NK-92 (cell line): ENCODE results near the gene EFCC1.
"Not testable (repeated sequence)": the region's sequence is repeated elsewhere in the genome, so short reads cannot be mapped to it uniquely, and the experiment has no call there.

Experiments used
- DNase-seq: peaks from one replicate; lab custom pipeline; 2025; ENCODE audit not compliant: unreplicated experiment; lab: John Stamatoyannopoulos, UW

The EFCC1 gene

GRCh38 chr3:129069313-129070085 is 68.4 kb downstream of the EFCC1 start:
- not testable (repeated sequence) for DNase-seq

GRCh38 chr3:129070086-129070885 is 69.2 kb downstream of the EFCC1 start:
- no peak for DNase-seq

- DNase-seq = no peak
These were observed 76.1 kb downstream of the EFCC1 start for GRCh38 chr3:129077222-129077621.

DNA sequence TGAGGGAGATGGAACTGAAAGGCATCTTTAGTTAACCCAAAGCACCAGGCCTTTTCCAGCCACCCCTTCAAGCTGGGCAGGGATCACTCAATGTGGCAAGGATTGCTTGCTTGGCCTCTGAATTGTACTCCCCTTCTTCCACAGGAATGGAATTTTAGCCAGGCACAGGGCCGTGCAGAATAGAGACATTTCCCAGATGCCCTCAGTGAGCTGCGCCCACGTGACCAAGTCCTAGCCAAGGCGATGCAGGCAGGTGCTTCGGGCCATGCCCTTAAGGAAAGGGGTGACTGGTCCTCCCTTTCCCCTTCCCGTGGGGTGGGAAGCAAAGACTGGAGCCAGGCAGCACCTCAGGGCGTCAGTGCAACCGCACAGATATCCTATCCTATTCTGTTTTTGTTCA is 77.4 kb downstream of the EFCC1 start:
- DNase-seq = no peak

DNA sequence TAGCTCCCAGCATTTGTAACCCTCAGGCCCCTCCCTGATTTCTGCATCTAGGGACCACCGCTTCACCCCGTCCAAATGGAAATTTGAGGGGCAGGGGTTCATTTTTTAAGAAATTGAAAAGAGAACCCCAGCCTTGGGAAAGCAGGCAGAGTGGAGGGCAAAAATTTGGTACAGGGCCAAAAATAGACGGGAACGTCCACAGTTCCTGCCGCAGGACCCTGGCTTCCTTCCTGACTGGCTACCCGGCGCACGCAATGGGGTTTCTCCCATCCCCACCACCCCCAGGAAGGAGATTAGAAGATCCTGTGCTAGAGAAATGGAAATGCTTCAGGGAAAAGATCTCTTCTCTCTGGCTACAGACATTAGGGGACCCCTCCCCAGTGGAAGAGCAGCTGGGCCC is 80.4 kb downstream of the EFCC1 start:
- DNase-seq = no peak

DNA sequence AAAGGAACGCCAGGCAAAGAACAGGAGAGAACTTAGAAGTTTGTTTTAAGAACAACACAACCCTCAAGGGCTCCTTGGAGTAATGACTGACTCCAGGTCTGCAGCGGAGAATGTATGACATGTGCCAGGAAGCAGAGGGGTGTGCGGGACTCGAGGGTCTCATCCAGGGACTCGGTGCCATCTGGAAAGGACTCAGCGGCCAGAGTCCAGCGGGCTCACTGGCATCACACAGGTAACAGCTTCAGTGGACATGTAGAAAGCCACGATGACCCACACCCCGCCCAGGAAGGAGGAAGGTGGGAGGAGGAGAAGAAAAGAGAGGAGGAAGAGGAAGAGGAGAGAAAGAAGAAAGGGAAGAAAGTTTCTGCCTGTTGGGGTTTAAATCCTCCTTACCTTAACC is 80.9 kb downstream of the EFCC1 start:
- DNase-seq = no peak

- no peak for DNase-seq
These were observed 83.4 kb downstream of the EFCC1 start for GRCh38 chr3:129084501-129084900.

DNA sequence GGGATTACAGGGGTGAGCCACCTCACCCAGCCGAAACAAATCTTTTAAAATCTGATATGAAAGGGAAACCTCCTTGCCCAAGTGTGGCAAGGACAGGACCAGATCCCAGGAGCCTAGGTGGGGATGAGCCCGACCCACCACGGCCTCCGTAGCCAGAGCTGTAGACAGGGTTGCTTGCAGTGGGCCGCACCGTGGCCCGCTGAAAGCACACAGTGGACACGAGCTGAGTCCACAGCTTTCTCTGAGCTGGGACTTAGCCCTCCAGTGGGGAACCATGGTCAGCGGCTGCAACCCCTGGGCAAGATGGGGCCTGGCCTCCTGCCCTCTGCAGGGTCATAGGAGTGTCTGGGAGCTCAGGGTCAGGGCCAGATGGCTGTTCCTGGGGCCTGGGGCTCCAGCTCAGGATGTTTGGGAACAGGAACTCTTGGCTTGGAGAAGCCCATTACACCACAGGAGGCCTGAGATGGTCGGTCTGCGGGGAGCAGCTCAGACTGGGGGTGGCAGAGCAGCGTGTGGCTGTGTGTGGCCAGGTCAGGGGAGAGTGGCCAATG is 84.1 kb downstream of the EFCC1 start:
- no peak for DNase-seq

DNA sequence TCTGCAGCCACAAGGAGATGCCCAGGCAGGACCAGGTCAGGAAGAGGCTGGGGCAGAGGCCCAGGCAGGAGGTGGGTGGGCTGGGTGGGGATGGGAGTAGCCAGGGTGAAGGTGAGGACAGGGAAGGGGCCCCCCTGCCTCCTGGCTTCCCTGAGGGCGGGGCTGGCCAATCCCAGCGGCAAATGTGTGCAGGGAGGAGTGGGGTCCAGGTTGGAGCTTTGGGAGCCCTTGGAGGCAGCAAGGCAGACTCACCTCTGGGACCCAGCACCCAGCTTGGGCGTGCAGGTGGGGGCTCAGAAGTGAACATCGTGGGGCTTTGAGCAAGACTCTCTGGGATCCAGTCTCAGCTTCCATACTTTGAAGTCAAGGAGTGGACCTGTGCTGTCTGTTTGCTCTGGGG is 84.7 kb downstream of the EFCC1 start:
- DNase-seq = no peak

DNA sequence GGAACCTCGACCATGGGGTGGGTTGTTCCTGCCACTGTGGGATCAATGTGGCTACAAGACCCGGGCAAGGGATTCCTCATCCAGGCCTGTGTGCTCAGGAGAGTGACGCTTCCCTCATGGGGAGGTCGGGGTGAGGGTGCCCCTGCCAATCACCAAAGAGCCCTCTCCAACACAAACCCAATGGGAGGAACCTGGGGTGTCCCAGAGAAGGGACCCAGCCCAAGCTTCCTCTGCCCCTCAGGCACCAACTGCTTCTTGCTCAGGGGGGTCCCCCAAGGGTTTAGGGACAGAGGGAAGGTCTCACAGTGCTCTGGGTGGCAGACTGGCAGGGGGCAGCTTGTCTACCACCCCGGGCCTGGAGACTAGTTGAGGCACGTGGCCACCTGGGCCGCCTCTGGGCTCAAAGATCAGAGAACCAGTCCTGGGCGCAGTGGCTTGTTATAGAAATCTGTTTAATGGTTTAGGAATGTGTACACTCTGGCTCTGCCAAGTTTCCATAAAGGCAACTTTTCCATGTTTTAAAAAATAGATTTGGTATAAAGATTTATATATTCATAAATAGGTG is 86.1 kb downstream of the EFCC1 start:
- DNase-seq = no peak

- DNase-seq = not testable (repeated sequence)
These were observed 86.8 kb downstream of the EFCC1 start for GRCh38 chr3:129087904-129088303.

DNA sequence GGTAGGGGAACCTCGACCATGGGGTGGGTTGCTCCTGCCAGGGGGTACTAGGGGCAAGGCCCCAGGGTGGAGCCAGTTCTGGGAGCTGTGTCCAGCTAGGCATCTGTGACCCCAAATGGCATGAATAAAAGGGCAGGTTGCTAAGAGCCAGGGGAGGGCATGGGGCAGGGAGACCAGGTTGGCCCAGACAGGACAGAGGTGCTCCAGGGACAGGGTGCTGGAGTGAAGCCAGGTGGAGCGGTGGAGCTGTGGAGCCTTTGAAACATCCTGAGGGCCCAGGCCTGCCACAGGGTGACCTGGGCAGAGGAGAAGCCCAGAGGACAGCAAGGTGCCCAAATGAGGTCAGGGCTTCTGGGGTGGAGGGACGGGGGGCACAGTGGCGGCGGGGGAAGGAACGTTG is 87.2 kb downstream of the EFCC1 start:
- DNase-seq = not testable (repeated sequence)
